Glomerular visceral epithelial cell (primary cell): Measurements from ENCODE around the gene RASAL3.
"Not testable (repeated sequence)": the region's sequence is repeated elsewhere in the genome, so short reads cannot be mapped to it uniquely, and the experiment has no call there.

Experiments
- DNase-seq: peaks from one replicate; pipeline ENCODE4 v3.0.0-alpha.2; 2016; ENCODE audit errors: extremely low spot score

RASAL3 gene

GRCh38 chr19:15421136-15421695 lies 43.1 kb downstream of the RASAL3 start:
- DNase-seq = no peak

DNA sequence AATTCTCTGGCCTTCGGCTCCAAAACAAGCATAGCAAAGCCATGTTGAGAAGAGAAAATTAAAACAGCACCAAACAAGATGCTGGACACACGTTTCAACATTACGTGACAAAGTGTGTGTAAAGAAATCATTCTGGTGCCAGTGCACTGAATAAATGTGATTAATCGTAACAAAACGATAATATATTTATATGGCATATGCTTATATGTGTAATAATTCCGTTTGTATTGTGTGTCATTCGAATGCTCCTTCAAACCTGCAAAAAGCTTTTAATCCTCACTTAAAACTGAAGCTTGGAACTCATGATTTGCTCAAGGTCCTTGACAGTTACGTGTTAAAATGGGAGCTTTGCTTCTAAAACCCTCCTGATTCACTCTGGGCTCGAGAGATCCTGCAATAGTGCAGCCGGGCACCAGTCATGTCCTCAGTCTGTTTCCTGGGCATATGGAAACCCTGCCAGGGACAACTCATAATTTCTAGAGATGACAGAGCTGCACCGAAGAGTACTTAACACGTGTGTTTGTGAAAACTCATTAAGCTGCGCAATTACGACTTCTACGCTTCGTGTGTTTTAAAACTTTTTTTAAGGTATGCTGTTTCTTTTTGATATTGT lies 44.8 kb downstream of the RASAL3 start:
- DNase-seq = no peak

DNA sequence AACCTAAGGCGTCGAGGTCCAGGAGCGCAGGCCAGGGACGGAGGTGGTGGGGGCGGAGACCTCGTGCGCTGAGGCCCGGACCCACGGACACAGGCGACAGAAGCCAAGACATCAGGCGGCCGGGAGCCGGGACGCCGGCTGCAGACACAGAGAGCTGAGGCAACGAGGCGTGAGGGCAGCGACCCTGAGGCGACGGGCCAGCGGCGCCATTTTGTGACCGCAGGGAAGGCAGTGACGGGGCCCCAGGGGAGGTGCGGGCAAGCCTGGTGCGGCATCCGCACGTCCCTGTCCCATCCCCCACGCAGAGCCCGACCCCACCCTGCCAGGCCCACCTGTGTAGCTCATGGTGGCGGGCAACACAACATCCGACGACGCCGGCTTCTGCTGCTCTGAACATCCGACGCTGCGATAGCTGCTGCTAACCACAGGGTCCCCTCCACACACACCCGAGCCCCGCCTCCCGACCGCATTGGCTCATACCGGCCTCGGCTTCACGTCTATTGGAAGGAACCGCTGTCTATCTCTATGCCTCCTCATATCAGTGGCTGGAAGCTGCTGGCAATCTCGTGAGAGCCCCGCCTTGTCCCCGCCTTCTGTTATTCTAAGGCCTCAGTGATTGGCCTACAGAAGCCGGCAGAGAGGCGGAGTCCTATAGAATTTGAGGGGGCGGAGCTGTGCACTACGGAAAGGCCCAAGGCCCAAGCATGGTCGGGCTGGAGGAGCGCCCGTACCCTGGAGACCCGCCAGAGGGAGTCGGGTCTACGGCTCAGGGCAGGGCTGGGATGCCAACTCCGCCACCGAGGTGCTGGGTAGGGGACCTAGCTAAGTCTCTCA lies 45.5 kb downstream of the RASAL3 start, which contains the start of gene AKAP8L:
TSS of gene AKAP8L (minus strand) at position 410 of the 834 bp plus-strand sequence. CDS start at position 345, 65 bp downstream.
- peak; percentile 100 for DNase-seq

- DNase-seq = peak; percentile 40
These were observed 46.1 kb downstream of the RASAL3 start for GRCh38 chr19:15418231-15418578.

GRCh38 chr19:15417699-15418098 lies 46.6 kb downstream of the RASAL3 start:
- peak; percentile 19 for DNase-seq

DNA sequence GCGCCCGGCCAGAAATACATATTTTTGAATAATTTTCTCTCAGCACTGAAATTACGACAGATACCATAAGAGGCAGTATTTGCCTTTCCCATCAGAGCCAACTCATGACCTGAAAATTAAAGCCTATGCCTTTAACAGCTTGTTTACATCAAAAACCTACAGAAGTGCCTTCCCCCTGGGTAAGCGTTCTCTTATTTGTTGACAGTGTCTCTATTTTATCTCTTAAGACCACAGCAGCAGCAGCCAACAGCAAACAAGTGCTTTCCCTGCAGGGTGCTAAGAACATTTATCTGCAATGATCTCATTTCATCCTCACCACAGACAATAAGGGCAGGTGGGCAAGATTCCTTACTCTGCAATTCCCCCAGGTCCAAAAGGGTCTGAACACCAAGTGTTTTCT lies 51.5 kb downstream of the RASAL3 start:
- DNase-seq = no peak

GRCh38 chr19:15411351-15411750 lies 53.0 kb downstream of the RASAL3 start:
- DNase-seq = not testable (repeated sequence)

- peak; percentile 23 for DNase-seq
These were observed 59.5 kb downstream of the RASAL3 start for GRCh38 chr19:15404780-15405211.

GRCh38 chr19:15404097-15404779 lies 60.1 kb downstream of the RASAL3 start:
- DNase-seq = no peak

GRCh38 chr19:15403151-15403531 lies 61.2 kb downstream of the RASAL3 start:
- DNase-seq = no peak

DNA sequence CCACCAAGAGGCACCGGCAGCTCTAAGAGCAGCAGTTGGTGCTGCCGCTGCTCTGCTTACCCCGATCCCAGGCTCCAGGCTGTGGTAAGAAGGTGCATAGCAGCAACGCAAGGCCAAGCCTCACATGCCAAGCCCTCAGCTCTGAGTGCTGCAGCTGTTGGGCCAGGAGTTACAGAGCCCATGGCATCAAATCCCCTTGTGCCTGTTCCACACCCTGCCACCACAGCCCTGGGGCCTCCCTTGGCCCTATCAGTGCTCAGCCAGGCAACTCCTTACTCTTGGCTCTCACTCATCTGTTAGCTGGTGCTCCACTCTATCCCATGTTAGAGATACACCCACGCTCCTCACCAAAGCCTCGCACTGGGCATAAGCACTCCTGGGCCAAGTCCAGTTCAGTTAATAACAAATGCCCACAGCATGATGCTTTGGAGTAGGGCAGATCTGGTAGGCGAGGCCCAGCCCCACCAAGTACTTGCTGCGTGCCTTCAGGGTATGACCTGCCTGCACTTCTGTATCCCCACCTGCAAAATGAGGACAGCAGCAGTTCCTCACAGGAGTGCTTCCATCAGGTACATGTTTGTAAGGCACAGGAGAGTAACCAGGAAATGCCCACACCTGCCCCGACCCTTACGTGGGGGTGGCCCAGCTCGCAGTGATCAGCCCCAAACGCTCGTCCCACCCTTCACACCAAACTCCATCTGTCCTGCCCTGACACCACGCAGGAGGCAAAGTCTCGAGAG lies 61.8 kb downstream of the RASAL3 start:
- no peak for DNase-seq
